Activated naive CD8-positive, alpha-beta T cell treated with anti-CD3 and anti-CD28 coated beads for 36 hours (primary cell): ENCODE data around the gene HDAC4. TPM values are rescaled to one million over a fixed set of nuclear protein-coding genes. Genes with fewer than 3 reads are reported as not detected.

ENCODE experiments used
- DNase-seq: peaks from one replicate; pipeline ENCODE4 v3.0.0; 2021
- H3K27ac Mint-ChIP-seq: one replicate; pipeline ENCODE4 v1.8.0; 2022; ENCODE audit warnings: mild to moderate bottlenecking, moderate library complexity, mixed read lengths
- H3K27me3 Mint-ChIP-seq: one replicate; pipeline ENCODE4 v1.8.0; 2022; ENCODE audit warnings: mild to moderate bottlenecking, mixed read lengths
- H3K36me3 Mint-ChIP-seq: one replicate; pipeline ENCODE4 v1.8.0; 2021; ENCODE audit warnings: mild to moderate bottlenecking, mixed read lengths
- H3K4me1 Mint-ChIP-seq: one replicate; pipeline ENCODE4 v1.8.0; 2021; ENCODE audit warnings: mixed read lengths
- H3K4me3 Mint-ChIP-seq: one replicate; pipeline ENCODE4 v1.8.0; 2022; ENCODE audit warnings: mild to moderate bottlenecking, moderate library complexity, mixed read lengths
- H3K9me3 Mint-ChIP-seq: one replicate; pipeline ENCODE4 v1.8.0; 2022; ENCODE audit warnings: mixed read lengths
- total RNA-seq, 2 experiments: library from RNA; stranded (reverse); gene quantifications; one replicate each; pipeline ENCODE4 v1.2.3, GENCODE V29; 2021

Gene HDAC4
- total RNA-seq, 2 experiments from 2014 or later: 19.1 to 20.2 TPM

DNA sequence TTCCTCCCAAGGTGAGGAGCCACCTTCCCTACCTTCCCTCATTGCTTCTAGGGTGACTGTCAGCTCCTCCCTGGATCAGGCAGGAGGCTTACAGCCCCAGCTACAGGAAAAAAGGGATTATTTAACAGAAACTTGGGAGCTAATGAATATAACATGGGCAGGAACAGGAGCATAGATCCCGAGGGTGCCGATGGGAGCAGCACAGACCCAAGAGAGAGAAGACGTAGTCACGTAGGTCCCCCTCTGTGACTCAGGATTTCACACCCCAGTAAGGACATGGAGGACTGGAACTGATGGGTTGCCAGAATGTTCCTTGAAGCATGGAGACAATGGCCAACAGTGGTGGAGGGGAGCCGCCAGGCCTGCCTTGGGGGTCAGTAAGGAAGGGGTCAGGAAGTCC, 10.3 kb upstream of the HDAC4 start:
- Mint-ChIP-seq H3K4me3 (no peak overlapping the region), H3K4me1 (peaks cover 13% of the 10 kb centered on the region), H3K27ac (no peak overlapping the region)

DNA sequence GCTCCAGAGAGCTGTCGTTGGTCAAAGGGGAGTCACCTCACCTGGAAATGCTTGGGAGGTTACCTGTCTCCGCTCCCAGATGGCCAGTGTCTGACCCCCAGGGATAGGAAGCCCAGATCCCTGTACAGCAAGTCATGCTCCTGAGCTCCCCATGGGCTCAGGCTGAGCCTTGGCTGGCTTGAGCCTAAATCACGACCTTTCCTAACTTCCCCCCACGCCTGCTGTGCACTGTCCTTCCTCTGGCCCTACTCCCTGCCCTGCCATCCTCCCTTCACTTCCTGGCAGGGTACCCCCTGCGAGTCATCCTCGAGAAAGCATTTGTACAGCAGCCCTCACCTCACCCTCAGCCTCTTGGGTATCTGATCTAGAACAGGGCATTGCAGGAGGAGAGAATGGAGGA, 9.2 kb upstream of the HDAC4 start:
- Mint-ChIP-seq H3K9me3 (peaks cover 5% of the 10 kb centered on the region), H3K36me3 (peaks cover 5% of the 10 kb centered on the region)

More for the DNA sequence above, 10.3 kb upstream of the HDAC4 start:
- DNase-seq: no peak
- H3K36me3 Mint-ChIP-seq: peaks cover 5% of the 10 kb centered on the region
- peaks cover 5% of the 10 kb centered on the region for H3K9me3 Mint-ChIP-seq
- peaks cover 4% of the 10 kb centered on the region for H3K27me3 Mint-ChIP-seq

GRCh38 chr2:239407112-239407511, 6.3 kb upstream of the HDAC4 start:
- peaks cover 10% of the 10 kb centered on the region for H3K36me3 Mint-ChIP-seq
- H3K4me1 Mint-ChIP-seq: peaks cover 8% of the 10 kb centered on the region
- no peak for DNase-seq
- H3K4me3 Mint-ChIP-seq: no peak overlapping the region
- no peak overlapping the region for H3K27ac Mint-ChIP-seq
- H3K9me3 Mint-ChIP-seq: no peaks in the 10 kb centered on the region
- H3K27me3 Mint-ChIP-seq: peaks cover 9% of the 10 kb centered on the region

More for the DNA sequence above, 9.2 kb upstream of the HDAC4 start:
- no peak for DNase-seq
- Mint-ChIP-seq H3K27me3 (peaks cover 4% of the 10 kb centered on the region), H3K4me3 (no peak overlapping the region), H3K4me1 (peaks cover 13% of the 10 kb centered on the region), H3K27ac (no peak overlapping the region)

DNA sequence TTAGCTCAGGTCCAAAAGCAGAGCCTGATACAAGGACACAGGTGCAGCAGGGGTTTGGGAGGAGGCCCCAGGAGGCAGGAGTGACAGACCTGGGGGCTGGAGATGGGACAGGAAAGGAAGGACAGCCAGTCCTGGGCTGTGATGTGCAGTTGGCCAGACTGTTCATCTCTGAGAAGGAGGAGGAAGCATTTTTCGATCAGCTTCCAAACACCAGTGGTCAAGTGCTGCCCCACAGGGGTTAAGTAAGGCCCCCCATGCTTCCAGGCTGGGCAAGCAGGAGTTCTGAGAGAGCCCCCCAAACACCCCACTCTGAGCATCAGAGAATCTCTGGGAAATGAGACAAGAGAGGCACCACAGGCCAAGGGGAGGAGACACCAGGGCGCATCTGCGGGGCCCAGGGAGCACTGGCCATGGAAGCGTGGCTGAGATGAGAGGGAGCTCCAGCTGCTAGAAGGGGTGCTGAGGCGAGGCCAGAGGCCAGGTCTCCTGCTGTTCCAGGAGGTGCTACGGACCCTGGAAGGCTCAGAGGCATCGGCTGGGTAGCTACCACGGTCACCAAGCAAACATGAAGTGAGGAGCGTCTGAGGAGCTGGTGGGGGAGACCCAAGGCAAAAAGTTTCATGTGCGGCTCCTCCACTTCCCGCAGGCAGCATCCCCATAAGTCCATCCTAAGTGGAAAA, 5.6 kb upstream of the HDAC4 start:
- no peaks in the 10 kb centered on the region for H3K9me3 Mint-ChIP-seq
- H3K4me1 Mint-ChIP-seq: peaks cover 10% of the 10 kb centered on the region
- no peak overlapping the region for H3K4me3 Mint-ChIP-seq
- H3K27ac Mint-ChIP-seq: no peak overlapping the region
- H3K36me3 Mint-ChIP-seq: peaks cover 14% of the 10 kb centered on the region
- peaks cover 9% of the 10 kb centered on the region for H3K27me3 Mint-ChIP-seq
- no peak for DNase-seq

GRCh38 chr2:239405071-239405470, 4.3 kb upstream of the HDAC4 start:
- H3K4me1 Mint-ChIP-seq: peaks cover 10% of the 10 kb centered on the region
- H3K36me3 Mint-ChIP-seq: peaks cover 14% of the 10 kb centered on the region
- H3K4me3 Mint-ChIP-seq: no peak overlapping the region
- no peaks in the 10 kb centered on the region for H3K9me3 Mint-ChIP-seq
- no peak for DNase-seq
- peaks cover 9% of the 10 kb centered on the region for H3K27me3 Mint-ChIP-seq
- no peak overlapping the region for H3K27ac Mint-ChIP-seq

DNA sequence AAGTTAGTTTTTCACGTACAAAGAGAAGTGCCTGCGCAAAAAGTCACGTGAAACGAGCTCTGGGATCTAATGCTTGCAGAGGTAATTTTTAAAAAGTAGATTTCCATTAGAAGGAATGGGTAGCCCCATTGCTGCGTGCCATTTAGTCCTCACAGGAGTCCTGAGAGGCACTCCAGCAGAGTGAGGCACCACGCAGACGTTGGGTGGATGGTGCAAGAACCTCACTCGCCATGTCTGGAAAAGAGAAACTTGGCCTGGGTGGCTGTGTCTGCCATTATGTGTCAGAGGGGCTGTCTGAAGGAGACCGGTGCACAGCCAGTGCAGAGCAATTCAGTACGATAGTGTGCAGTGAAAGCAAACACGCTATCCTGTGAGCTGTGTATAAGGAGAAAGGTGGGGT, 1.8 kb upstream of the HDAC4 start:
- Mint-ChIP-seq H3K9me3 (no peaks in the 10 kb centered on the region), H3K27me3 (peaks cover 6% of the 10 kb centered on the region), H3K4me1 (peaks cover 27% of the 10 kb centered on the region), H3K36me3 (peaks cover 14% of the 10 kb centered on the region), H3K27ac (peak overlapping the region; percentile 98), H3K4me3 (peak overlapping the region; percentile 85)
- no peak for DNase-seq

- H3K27me3 Mint-ChIP-seq: peaks cover 6% of the 10 kb centered on the region
These were observed 1.0 kb upstream of the HDAC4 start for GRCh38 chr2:239401881-239402233.

DNA sequence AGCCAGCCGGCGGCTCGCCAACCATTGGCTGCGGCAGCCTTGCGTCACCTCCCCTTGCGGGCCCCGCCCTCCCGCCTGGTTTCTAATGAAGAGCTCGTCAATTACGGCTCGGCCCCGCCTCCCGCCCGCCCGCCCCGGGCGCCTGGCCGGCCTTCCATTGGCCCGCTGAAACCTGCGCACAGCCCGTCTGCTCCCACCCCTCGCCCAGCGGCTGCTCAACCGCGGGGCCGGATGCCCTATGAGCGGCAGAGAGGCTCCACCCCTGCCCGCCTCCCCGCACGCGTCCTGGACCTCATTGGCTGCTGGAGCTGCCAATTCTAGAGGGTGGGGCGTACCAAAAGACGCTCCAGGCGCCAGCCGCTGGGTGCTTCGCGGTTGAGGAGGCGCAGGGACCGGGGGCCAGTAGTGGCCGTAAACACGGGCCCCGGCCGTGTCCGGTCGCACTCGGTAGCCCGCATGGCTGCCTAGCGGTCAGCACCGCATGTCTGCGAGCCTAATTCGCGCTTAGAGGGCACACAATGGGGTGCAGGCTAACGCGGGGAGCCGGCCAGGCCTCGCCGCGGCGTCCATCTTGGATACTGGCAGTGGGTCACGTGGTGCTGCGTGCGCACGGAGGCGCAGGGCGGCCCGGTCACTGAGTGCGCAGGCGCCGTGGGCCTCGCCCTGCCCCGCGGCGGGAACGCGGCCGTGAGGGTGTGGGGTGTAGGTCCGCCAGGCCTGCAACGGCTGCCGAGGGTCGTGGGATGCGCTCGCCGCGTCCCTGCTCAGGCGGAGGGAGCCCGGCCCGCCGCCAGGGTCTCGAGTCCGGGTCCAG, 454 bp upstream of the HDAC4 start:
- H3K9me3 Mint-ChIP-seq: no peaks in the 10 kb centered on the region
- peak overlapping the region; percentile 98 for H3K27ac Mint-ChIP-seq
- H3K27me3 Mint-ChIP-seq: peaks cover 6% of the 10 kb centered on the region
- H3K36me3 Mint-ChIP-seq: peaks cover 14% of the 10 kb centered on the region
- H3K4me1 Mint-ChIP-seq: peaks cover 39% of the 10 kb centered on the region
- peak; percentile 99 for DNase-seq
- H3K4me3 Mint-ChIP-seq: peak overlapping the region; percentile 85

More at GRCh38 chr2:239401881-239402233, 1.0 kb upstream of the HDAC4 start:
- no peak for DNase-seq
- H3K4me1 Mint-ChIP-seq: peaks cover 34% of the 10 kb centered on the region
- peak overlapping the region; percentile 85 for H3K4me3 Mint-ChIP-seq
- peak overlapping the region; percentile 98 for H3K27ac Mint-ChIP-seq
- H3K9me3 Mint-ChIP-seq: no peaks in the 10 kb centered on the region
- peaks cover 14% of the 10 kb centered on the region for H3K36me3 Mint-ChIP-seq

GRCh38 chr2:239399921-239400595, 762 bp downstream of the HDAC4 start:
- H3K4me1 Mint-ChIP-seq: peaks cover 43% of the 10 kb centered on the region
- H3K27me3 Mint-ChIP-seq: peaks cover 6% of the 10 kb centered on the region
- H3K9me3 Mint-ChIP-seq: no peaks in the 10 kb centered on the region
- peak; percentile 22 for DNase-seq
- H3K36me3 Mint-ChIP-seq: peaks cover 14% of the 10 kb centered on the region
- peak overlapping the region; percentile 81 for H3K27ac Mint-ChIP-seq
- H3K4me3 Mint-ChIP-seq: peak overlapping the region; percentile 89

DNA sequence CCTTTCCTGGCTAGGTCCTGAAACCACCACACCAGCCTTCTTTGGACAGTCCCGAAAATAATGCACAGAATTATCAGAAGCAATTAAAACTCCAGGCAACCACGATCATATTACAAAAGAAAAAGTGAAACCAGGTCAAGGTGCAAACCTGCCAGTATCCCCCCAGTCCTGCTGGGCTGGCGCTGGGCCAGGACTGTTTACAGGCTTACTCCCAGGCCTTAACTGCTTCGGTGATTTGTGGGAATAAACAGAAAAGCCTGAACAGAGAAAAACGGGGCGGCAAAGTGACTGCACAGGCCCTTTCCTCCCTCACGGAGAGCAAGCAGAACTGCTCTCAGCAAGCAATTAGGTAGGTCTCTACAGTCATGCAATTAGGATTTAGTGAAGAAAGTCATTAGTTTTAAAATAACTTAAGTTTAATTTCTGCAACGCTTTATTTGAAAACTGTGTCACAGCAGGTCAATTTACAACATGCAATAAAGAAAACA, 1.3 kb downstream of the HDAC4 start:
- H3K4me1 Mint-ChIP-seq: peaks cover 43% of the 10 kb centered on the region
- peaks cover 6% of the 10 kb centered on the region for H3K27me3 Mint-ChIP-seq
- peak overlapping the region; percentile 89 for H3K4me3 Mint-ChIP-seq
- peak overlapping the region; percentile 81 for H3K27ac Mint-ChIP-seq
- peaks cover 14% of the 10 kb centered on the region for H3K36me3 Mint-ChIP-seq
- H3K9me3 Mint-ChIP-seq: no peaks in the 10 kb centered on the region
- DNase-seq: peak; percentile 53

- H3K4me1 Mint-ChIP-seq: peaks cover 46% of the 10 kb centered on the region
- H3K27me3 Mint-ChIP-seq: no peaks in the 10 kb centered on the region
- H3K27ac Mint-ChIP-seq: no peak overlapping the region
- H3K4me3 Mint-ChIP-seq: no peak overlapping the region
- DNase-seq: no peak
- no peaks in the 10 kb centered on the region for H3K9me3 Mint-ChIP-seq
- peaks cover 14% of the 10 kb centered on the region for H3K36me3 Mint-ChIP-seq
These were observed 2.3 kb downstream of the HDAC4 start for GRCh38 chr2:239398521-239398921.

DNA sequence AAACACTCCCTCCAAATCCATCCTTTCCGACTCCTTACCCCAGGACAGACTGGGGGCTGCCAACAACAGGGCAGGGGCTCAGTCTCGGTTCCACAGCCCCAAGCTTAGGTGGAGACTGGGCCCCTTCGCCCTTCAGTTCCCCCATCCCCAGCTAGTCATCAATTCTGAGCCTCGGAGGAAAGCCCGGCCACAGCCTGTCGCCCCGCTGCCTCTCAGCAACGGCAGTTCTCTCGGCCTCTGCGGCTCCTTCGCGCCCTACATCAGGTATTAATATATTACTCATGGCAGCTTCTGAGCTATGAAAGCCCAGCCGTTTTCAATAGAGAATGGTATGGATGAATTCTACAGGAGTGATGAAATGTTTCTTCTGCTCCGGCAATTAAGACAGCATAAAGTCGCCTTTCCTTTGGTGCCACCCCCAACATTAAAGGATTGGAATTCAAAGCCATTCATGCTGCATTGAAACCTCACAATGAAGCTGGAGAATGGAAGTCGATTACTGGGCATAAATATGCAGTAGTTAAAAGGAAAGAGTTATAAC, 2.8 kb downstream of the HDAC4 start:
- no peak overlapping the region for H3K27ac Mint-ChIP-seq
- peaks cover 10% of the 10 kb centered on the region for H3K36me3 Mint-ChIP-seq

DNA sequence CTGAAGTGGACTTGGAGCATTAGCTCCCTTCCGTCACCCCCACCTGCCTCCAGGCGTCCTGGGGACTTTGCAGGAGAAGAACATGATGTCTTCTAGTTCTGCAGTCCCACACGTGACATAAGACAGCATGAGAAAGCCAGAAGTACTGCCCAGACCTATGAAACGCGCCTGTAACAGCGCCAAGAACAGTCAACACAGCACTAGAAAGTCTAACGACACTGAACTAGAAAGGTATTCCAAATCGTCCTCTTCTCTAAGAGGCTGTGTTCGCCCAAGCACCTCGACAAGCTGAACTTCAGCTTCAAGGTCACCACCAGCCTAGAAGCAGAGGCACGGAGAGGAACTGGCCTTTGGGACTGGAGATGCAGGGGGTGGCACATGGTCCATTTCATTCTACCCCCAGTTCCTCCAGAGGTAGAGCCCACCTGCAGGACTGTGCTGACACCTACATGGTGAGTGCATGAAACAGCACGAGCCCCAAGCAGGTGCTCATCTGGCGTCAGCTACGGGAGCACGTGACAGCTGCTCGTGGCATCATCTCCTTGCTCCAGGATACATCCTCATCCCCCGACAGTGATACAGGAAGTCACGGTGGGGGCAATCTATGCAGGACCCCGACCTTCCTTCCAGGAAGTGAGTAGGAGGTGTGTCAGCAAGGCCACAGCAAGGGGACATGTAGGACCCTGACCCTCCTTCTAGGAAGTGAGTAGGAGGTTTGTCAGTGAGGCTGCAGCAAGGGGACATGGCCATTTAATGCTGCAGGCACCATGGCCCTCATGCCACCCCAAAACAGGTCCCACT, 3.7 kb downstream of the HDAC4 start:
- H3K9me3 Mint-ChIP-seq: no peaks in the 10 kb centered on the region
- H3K4me3 Mint-ChIP-seq: no peak overlapping the region
- peak; percentile 34 for DNase-seq
- no peaks in the 10 kb centered on the region for H3K27me3 Mint-ChIP-seq
- peaks cover 3% of the 10 kb centered on the region for H3K36me3 Mint-ChIP-seq
- peaks cover 44% of the 10 kb centered on the region for H3K4me1 Mint-ChIP-seq
- H3K27ac Mint-ChIP-seq: peak overlapping the region; percentile 43

More for the DNA sequence above, 2.8 kb downstream of the HDAC4 start:
- Mint-ChIP-seq H3K27me3 (no peaks in the 10 kb centered on the region), H3K4me3 (no peak overlapping the region), H3K4me1 (peaks cover 51% of the 10 kb centered on the region), H3K9me3 (no peaks in the 10 kb centered on the region)
- DNase-seq: no peak

DNA sequence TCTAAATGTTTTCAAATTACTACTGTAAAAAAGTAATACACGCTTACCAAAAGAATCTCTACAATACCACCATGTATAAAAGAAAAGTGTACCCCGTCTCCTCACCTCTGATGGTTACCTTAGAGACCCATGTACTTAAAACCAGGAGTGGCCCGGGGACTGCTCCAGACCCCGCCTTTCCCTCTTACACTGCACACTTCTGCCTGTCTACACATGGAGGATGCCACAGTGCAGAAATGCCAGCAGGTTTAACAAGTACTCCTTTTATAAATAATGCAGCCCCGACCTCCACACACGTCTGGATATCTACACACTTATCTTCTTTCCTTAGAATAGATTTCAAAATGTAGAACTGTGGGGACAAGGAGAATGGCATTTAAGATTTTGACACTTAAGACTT, 5.3 kb downstream of the HDAC4 start:
- H3K4me3 Mint-ChIP-seq: no peak overlapping the region
- DNase-seq: no peak
- no peaks in the 10 kb centered on the region for H3K36me3 Mint-ChIP-seq

More for the DNA sequence above, 5.3 kb downstream of the HDAC4 start:
- Mint-ChIP-seq H3K4me1 (peaks cover 42% of the 10 kb centered on the region), H3K27me3 (no peaks in the 10 kb centered on the region), H3K27ac (no peak overlapping the region), H3K9me3 (no peaks in the 10 kb centered on the region)
